ENCODE data around the gene BLTP2.
A peak's percentile ranks its signal among the peaks of the same experiment; 100 is the strongest.

- TF ChIP-seq CTCF (conservative IDR thresholded peaks at IDR 0.05) (no peak), ZFX (IDR thresholded peaks at IDR 0.05) (peak; percentile 74)
These were observed 16.9 kb upstream of the BLTP2 start, which contains the start of the genes SDF2 and SUPT6H for GRCh38 chr17:28661635-28662526.
